HuH-7.5 (cell line): ENCODE results near the gene SKA1.
"Not testable (repeated sequence)": the region's sequence is repeated elsewhere in the genome, so short reads cannot be mapped to it uniquely, and the experiment has no call there.

Experiments used
- DNase-seq: peaks from one replicate; pipeline ENCODE4 v3.0.0; 2011; ENCODE audit warnings: low spot score

The SKA1 gene

GRCh38 chr18:50429207-50429948 is 54.5 kb downstream of the SKA1 start:
- DNase-seq, result no peak

DNA sequence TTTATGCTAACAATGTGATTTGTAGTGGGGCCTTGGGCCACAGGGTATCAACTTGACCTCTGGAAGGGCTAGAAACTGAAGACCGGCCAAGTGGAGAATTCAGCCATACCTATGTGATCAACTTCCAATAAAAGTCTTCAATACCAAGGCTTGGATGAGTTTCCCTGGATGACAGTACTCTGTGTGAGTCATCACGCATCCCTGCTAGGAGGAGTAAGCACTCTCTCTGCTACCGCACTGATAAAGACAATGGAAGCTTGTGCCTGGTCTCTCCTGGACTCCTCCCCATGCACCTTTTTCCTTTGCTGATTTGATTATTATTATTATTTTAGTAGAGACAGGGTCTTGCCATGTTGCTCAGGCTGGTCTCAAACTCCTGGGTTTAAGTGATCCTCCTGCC is 58.1 kb downstream of the SKA1 start:
- DNase-seq, result no peak

GRCh38 chr18:50436742-50437141 is 61.9 kb downstream of the SKA1 start:
- not testable (repeated sequence) for DNase-seq

GRCh38 chr18:50439460-50440015 is 64.7 kb downstream of the SKA1 start:
- no peak for DNase-seq

GRCh38 chr18:50441016-50441415 is 66.2 kb downstream of the SKA1 start:
- DNase-seq, result no peak

DNA sequence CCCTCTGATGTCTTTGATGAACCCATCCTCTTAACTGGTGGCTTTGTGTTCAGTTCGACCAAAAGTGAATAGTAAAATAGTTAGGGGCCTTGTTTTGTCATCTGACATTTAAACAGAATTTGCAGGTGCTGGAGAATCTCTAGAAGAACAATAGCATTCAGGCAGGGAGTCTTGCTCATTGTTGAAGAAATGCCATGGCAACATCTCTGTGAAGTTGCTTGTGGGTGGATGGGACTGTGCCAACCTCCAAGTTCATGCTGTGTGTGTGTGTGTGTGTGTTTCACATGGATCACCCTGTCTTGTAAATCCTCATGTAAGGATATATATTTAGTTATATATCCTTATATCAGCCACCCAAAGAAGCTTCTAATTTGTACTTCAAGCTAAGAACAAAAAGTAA is 66.7 kb downstream of the SKA1 start:
- DNase-seq, result no peak
